ENCODE measurements around the gene ZNF443.
"Not testable (repeated sequence)": the region's sequence is repeated elsewhere in the genome, so short reads cannot be mapped to it uniquely, and the experiment has no call there.

ZNF443 gene

DNA sequence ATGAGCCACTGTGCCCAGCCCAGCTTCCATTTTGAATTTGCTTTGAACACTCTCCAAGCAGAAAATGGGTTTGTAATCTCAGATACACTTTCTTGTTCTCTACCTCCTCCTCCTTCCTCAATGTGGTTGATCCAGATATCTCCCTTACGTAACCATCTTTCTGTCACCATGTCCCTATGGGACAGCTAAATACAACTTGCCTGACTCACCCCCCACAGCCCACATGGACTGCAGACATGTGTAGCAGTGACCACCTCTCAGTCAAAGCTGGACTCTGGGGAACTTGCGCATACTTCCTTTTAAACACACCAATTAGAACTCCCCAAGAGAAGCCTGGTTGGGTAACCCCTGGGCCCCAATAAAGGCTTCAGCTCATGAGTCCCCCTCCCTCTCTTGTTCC, 28.9 kb downstream of the ZNF443 start:
- peak; percentile 80 for DNase-seq

DNA sequence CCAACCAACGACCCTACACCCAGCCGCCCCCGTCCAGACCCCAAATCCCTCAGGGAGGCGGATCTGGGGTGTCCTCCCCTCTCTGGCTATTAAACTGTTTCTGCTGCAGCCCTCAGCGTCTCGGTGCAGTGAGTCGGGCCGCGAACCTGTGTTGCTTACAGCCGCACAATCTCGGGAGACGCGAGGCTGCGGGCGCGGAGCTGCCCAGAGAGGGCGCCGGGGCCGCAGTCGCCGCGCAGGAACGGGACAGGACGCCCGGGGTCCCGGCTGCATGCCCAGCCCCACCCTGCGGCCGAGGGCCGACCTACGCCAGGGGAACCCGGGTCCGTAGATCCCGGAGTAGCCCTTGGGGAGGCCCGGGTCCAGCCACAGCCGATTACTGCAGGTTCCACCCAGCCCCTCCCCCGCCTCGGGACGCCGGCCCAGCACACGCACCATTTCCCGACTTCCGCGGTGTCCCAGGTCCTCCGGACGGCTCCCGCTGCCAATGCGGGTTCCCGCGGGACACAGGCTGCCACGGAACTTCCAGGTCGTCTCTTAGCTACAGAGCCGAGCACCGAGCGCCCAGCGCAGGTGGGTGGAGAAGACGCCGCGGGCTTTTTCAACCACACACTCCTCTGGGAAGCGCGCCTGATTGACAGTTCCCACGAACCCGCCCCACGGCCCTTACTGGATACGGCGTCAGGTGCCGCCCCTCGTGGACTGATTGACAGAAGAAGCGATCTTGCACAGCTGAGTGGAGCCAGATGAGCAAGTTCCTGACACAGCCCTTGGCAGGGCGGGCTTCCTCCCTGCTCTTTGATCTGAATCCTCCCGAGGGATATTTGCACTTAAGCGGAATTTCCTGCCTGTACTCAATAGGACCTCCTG, 40.0 kb downstream of the ZNF443 start, which contains the start of gene ZNF799:
Gene ZNF799, minus strand, starts transcription at position 639 of the 870 bp plus-strand sequence. Its CDS starts 201 bp downstream, at position 438.
- peak; percentile 96 for DNase-seq

DNA sequence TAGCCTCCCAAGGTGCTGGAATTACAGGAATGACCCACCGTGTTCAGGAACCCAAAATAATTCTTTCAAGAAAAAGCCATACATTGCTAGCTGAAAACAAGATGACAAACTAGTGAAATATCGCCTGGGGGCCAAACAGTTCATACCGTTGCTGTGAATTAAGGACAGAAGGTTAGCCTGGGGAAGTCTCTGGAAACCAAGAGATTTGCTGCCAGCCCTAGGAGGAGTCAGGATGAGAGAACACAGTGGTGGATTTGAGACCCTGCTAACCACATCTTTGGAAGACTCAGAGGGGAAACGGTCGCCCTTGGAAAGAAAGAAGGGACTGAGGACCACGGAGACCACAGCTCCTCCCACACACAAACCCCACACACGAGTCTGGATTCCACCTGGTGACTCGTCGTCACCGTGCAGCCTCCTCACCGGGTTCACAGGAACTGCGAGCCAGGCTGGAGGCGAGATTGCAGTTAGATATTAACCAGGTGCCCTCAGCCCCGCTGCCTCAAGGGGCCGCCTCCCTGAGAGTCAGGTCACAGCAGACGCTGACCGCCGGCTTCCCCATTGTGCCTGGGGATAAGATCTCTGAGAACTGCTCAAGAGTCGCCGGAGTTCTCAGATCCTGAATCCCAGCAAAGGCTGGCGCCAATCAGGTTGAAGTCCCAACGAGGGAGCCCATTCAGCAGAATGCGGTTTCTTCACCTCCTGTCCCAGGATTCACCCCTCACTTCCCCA, 40.8 kb downstream of the ZNF443 start:
- peak; percentile 33 for DNase-seq

- not testable (repeated sequence) for DNase-seq
Observed at GRCh38 chr19:12391148-12391547, 49.7 kb downstream of the ZNF443 start.

GRCh38 chr19:12386365-12386764, 54.5 kb downstream of the ZNF443 start:
- DNase-seq = not testable (repeated sequence)

- DNase-seq = no peak
Observed at GRCh38 chr19:12380444-12380737, 60.4 kb downstream of the ZNF443 start.

DNA sequence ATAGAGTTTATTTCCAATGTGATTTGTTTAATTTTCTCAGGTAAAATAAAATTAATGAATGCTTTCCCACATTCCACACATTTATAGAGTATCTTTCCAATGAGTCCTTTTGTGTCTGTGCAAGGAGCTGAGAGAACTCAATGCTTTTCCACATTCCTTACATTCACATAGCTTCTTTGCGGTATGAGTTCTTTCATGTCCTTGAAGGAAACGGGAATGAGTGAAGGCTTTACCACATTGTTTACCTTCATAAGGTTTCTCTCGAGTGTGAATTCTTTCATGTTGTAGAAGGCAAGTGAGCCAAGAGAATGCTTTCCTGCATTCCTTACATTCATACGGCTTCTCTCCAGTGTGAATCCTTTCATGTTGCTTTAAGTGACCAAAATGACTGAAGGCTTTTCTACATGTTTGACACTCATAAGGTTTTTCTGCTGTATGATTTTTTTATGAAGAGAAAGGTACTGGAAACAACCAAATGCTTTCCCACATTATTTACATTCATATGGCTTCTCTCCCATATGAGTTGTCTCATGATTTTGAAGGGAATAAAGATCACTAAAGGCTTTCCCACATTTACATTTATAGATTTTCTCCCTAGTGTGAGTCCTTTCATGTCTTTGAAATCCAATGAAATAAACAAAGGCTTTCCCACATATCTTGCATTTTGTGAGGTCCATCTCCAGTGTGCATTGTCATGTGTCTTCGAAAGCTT, 60.9 kb downstream of the ZNF443 start:
- DNase-seq = no peak
